ENCODE measurements around the gene COP1.

Gene COP1

GRCh38 chr1:175941164-175941563, 265.9 kb downstream of the COP1 start:
- no peak for TF ChIP-seq CTCF (IDR thresholded peaks at IDR 0.05; ENCODE audit: extremely low read depth, missing control alignments)
- no peak for DNase-seq (ENCODE audit: low spot score)

- no peak for DNase-seq (ENCODE audit: low spot score)
Observed at GRCh38 chr1:175936736-175937135, 270.4 kb downstream of the COP1 start.

GRCh38 chr1:175935566-175936115, 271.4 kb downstream of the COP1 start:
- no peak for DNase-seq (ENCODE audit: low spot score)
- TF ChIP-seq CTCF (IDR thresholded peaks at IDR 0.05; ENCODE audit: extremely low read depth, missing control alignments) = no peak

More at GRCh38 chr1:175936736-175937135, 270.4 kb downstream of the COP1 start:
- no peak for TF ChIP-seq CTCF (IDR thresholded peaks at IDR 0.05; ENCODE audit: extremely low read depth, missing control alignments)

- DNase-seq (ENCODE audit: low spot score) = no peak
Observed at GRCh38 chr1:175935166-175935565, 271.9 kb downstream of the COP1 start.

GRCh38 chr1:175933801-175934200, 273.3 kb downstream of the COP1 start:
- no peak for DNase-seq (ENCODE audit: low spot score)
- TF ChIP-seq CTCF (IDR thresholded peaks at IDR 0.05; ENCODE audit: extremely low read depth, missing control alignments) = no peak

More at GRCh38 chr1:175935166-175935565, 271.9 kb downstream of the COP1 start:
- no peak for TF ChIP-seq CTCF (IDR thresholded peaks at IDR 0.05; ENCODE audit: extremely low read depth, missing control alignments)

- no peak for TF ChIP-seq CTCF (IDR thresholded peaks at IDR 0.05; ENCODE audit: extremely low read depth, missing control alignments)
- DNase-seq (ENCODE audit: low spot score) = no peak
Observed at GRCh38 chr1:175927944-175928343, 279.1 kb downstream of the COP1 start.

GRCh38 chr1:175922254-175922881, 284.7 kb downstream of the COP1 start:
- no peak for TF ChIP-seq CTCF (IDR thresholded peaks at IDR 0.05; ENCODE audit: extremely low read depth, missing control alignments)
- no peak for DNase-seq (ENCODE audit: low spot score)

Data from GM20000 (cell line).